ENCODE data around the gene TNFAIP3.

TNFAIP3 gene

GRCh38 chr6:137861550-137862337 is 5.3 kb upstream of the TNFAIP3 start:
- no peak for DNase-seq
- in situ Hi-C loops (cut with MboI; ENCODE audit: low pct_unique_long_range_greater_than_20kb, low sequenced_read_pairs) = no loop called here

DNA sequence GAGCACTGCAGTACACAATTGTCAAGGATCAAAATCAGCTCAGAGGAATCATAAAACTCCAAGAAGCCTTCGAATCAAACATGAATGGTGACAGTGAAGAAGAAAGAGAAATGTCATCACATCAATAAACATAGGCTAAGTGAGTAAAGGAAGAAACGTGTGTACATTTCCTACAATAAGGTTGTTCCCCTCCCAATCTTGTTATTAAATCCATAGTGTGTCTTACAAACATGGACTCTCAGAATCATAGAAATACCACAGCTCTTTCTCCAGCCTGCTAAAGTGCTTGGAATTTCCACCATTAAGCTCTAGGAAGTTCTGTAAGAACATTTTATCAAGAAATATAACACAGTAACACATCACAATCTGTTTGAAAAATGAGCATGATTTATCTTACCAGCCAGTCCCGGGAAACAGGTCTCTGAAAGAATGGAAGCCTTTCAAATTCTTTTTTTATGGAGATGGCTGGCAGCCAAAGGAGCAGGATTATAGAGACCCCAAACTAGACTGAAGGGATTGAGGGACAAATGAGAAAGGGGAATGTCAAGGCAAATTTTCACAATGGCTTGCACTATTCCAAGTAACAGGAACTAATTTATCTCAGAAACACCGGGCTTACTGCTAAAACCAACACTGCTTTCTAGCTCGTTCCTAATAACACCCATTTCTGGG is 4.5 kb upstream of the TNFAIP3 start:
- no peak for DNase-seq
- in situ Hi-C loops (cut with MboI; ENCODE audit: low pct_unique_long_range_greater_than_20kb, low sequenced_read_pairs) = no loop called here

DNA sequence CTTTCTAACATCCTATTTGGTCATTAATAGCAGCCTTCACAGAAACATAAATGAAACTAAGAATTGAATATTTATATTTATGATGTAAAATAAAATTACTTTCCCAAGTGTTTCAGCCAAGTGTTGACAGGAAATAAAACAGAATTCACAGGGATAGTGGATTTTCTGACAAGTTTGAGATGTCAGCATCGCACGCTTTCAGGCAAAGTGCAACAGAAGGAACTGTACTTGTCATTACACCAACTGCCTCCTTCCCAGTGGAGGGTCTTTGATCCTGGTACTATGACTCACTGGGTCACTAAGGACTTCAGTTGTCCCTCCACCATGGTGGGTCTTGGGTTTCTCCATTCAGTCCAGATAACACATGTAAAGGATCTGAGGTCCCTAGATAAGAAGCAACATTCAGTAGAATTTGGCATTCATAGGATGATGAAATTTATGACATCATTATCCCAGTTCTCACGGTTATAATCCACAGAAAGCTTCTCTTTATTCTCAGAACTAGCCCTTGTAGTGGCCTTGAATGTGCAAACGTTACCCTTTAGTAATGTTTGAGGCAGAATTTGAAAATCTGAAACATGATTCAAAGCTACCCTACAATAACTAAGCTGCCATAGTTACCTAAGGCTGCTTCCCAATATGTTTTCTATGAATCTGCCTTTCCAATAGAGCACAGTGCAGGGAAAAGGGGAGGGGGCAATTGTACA is 3.8 kb upstream of the TNFAIP3 start:
- in situ Hi-C loops (cut with MboI; ENCODE audit: low pct_unique_long_range_greater_than_20kb, low sequenced_read_pairs) = no loop called here
- no peak for DNase-seq

- no peak for DNase-seq
- in situ Hi-C loops (cut with MboI; ENCODE audit: low pct_unique_long_range_greater_than_20kb, low sequenced_read_pairs) = no loop called here
These were observed 2.1 kb upstream of the TNFAIP3 start for GRCh38 chr6:137864812-137865508.

GRCh38 chr6:137866200-137866913 is 702 bp upstream of the TNFAIP3 start:
- in situ Hi-C loops (cut with MboI; ENCODE audit: low pct_unique_long_range_greater_than_20kb, low sequenced_read_pairs) = no loop called here
- DNase-seq = no peak

GRCh38 chr6:137867685-137868509 is 838 bp downstream of the TNFAIP3 start:
- DNase-seq = peak; percentile 49
- in situ Hi-C loops (cut with MboI; ENCODE audit: low pct_unique_long_range_greater_than_20kb, low sequenced_read_pairs) = no loop called here

GRCh38 chr6:137868721-137869548 is 1.9 kb downstream of the TNFAIP3 start:
- in situ Hi-C loops (cut with MboI; ENCODE audit: low pct_unique_long_range_greater_than_20kb, low sequenced_read_pairs) = no loop called here
- DNase-seq = no peak

DNA sequence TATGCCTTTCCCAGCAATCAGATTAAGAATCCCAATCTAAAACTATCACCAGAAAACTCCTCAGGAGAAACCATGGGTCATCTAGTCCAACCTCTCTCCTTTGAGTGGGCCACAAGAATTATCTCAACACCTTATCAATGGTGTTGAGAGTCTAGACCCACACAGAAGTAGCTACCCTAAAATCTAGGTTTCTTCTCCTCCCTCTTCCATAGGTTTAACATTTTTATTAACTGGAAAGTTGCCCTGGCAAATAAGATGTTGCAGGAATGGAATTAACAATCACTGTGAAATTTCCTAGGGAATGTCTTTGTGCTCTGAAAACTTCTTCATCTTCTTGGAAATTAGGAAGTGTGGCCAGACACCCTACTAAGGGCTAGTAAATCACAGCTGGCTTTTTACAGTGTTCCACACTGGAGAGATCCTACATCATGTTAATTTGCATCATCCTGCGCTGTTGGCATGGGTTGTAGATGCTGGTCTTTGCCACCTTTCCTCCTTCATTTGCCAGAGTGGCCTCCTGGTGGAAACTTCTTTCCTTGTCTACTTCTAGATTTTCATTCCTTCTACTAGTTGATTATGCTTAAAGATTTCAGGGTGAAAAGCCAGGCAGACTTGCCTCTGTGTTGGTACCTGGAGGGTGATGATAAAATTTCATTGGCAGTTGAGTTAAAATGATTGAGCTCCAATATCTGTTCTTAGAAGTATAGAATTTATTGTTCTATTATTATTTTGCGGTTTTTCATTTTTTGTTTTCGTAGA is 2.7 kb downstream of the TNFAIP3 start:
- no peak for DNase-seq
- in situ Hi-C loops (cut with MboI; ENCODE audit: low pct_unique_long_range_greater_than_20kb, low sequenced_read_pairs) = no loop called here

DNA sequence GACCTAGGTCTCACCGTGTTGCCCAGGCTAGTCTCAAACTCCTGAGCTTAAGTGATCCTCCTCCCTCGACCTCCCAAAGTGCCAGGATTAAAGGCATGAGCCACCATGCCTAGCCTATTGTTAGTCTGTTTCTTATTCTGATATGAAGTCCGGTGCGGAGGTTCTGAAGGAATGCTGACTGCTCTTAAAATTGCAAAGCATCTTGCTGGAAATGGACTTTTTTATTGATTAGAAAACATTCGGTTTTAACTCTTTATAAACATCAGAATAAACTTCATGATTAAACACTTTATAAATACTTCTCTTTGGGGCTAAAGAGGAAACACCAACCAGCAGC is 3.2 kb downstream of the TNFAIP3 start:
- in situ Hi-C loops (cut with MboI; ENCODE audit: low pct_unique_long_range_greater_than_20kb, low sequenced_read_pairs) = no loop called here
- DNase-seq = no peak

GRCh38 chr6:137870744-137871247 is 3.7 kb downstream of the TNFAIP3 start:
- in situ Hi-C loops (cut with MboI; ENCODE audit: low pct_unique_long_range_greater_than_20kb, low sequenced_read_pairs) = no loop called here
- no peak for DNase-seq

DNA sequence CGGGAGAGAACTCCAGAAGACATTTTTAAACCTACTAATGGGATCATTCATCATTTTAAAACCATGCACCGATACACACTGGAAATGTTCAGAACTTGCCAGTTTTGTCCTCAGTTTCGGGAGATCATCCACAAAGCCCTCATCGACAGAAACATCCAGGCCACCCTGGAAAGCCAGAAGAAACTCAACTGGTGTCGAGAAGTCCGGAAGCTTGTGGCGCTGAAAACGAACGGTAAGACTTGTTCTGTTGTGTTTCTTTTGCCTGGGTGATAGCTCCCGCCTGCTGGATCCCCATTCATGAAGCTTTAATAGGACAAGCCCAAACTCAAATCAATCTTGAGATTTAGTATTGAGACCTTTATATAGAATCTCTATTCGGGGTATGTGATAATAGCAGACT is 4.2 kb downstream of the TNFAIP3 start:
- no peak for DNase-seq
- in situ Hi-C loops (cut with MboI; ENCODE audit: low pct_unique_long_range_greater_than_20kb, low sequenced_read_pairs) = no loop called here

DNA sequence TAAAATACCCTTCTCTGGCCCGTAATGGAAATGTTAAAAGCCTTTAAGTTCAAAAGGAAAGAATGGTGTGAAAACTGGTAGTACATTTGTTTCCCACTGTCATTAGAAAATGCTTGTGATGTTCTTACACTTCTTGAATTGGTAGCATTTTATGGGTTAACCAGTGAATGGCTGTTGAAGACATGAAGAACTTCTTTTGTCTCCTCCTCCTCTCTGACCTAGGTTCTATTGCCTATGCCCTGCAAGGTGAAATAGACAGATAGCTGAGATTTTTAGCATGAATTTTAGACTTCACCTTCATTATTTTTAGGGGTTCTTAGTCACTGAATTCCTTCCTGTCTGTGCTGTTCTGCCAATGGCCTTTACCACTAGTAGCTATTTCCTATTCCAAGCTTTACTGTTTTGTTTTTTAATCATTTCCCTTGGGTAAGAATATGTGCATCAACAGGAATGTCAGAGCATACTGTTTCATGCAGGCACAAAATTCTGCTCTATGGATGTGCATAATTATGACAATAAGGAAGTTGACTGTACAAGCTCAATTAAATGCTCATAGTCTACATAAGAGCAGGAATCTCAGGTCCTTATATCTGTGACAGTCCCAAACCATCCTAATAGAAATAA is 4.9 kb downstream of the TNFAIP3 start:
- in situ Hi-C loops (cut with MboI; ENCODE audit: low pct_unique_long_range_greater_than_20kb, low sequenced_read_pairs) = no loop called here
- DNase-seq = no peak

GRCh38 chr6:137872581-137873115 is 5.6 kb downstream of the TNFAIP3 start:
- in situ Hi-C loops (cut with MboI; ENCODE audit: low pct_unique_long_range_greater_than_20kb, low sequenced_read_pairs) = no loop called here
- DNase-seq = no peak

DNA sequence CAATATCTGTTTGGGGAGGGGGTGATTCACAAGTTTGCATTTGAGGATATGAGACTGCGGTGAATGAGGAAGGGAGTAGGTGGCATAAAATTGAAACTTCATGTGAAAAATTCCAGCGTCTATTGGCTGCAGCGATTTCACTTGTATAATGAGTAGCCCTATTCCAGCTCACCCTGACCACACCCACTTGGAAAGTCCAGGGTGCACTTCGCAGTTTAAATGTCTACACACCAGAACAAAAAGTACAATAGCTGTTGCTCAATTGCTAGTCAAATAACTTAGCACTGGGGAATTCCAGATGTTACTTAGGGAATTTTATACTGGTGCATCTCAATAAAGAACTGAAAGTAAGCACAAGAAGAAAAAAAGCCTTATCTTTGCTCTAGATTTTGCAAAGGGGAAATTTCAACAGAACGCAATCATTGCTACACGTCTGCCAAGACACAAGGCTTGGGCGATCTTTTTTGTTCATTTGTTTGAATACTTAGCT is 6.3 kb downstream of the TNFAIP3 start:
- in situ Hi-C loops (cut with MboI; ENCODE audit: low pct_unique_long_range_greater_than_20kb, low sequenced_read_pairs) = no loop called here
- no peak for DNase-seq

DNA sequence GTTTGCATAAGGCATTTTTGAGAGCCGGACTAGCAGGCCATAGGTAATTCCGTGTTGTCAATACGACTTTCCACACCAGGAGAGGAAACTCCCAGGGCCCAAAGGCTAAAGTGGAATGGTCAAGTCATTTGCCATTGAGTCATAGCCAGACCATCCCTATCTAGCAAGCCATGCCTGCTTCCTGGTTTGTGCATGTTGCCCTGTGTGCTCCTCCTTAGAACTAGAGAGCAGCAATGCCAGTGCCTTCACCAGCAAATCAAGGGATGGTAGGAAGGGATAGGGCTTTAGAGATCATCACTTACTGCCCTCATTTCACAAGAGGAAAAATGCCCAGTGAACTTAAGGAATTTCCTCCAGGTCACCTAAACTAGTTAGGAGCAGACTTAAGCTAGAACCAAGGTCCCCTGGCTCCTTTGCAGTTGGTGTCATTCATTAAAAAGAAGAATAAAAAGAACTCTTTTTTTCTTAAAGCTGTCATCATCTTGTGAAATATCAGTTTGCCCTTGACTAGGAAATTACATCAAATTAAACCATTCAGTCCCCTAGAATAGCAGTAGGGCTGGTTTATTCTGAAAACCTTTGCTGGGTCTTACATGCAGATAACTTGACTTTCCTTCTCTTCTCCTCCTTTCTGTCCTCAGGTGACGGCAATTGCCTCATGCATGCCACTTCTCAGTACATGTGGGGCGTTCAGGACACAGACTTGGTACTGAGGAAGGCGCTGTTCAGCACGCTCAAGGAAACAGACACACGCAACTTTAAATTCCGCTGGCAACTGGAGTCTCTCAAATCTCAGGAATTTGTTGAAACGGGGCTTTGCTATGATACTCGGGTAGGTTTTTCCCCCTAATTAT is 7.4 kb downstream of the TNFAIP3 start:
- in situ Hi-C loops (cut with MboI; ENCODE audit: low pct_unique_long_range_greater_than_20kb, low sequenced_read_pairs) = no loop called here
- no peak for DNase-seq
